Body of pancreas (tissue), 4 donors: ENCODE results near the gene LRP1. TPM values are rescaled to one million over a fixed set of nuclear protein-coding genes. Genes with fewer than 3 reads are reported as not detected.

ENCODE experiments used
- ATAC-seq: fragments of 150-250 bp; one replicate; pipeline ENCODE4 v1.9.1; 2016
- DNase-seq, 4 donors: peaks; one replicate each; pipeline ENCODE4 v3.0.0-alpha.2; 2019
- H3K27ac ChIP-seq, 4 donors: fragments of 200-600 bp; sonication (generic); 1 replicate in 3 of 4; 2 replicates in 1 of 4; pipeline versions ENCODE4 v1.5.1 to v1.6.1; 2016 to 2019; ENCODE audit warnings: mild to moderate bottlenecking in 1 of 4, mixed read lengths in 1 of 4, moderate library complexity in 1 of 4
- H3K27me3 ChIP-seq, 2 donors: fragments of 200-600 bp; sonication (generic); one replicate each; pipeline ENCODE4 v1.6.0; 2016; ENCODE audit warnings: mild to moderate bottlenecking in 1 of 2
- H3K36me3 ChIP-seq, 2 donors: fragments of 200-600 bp; sonication (generic); replicated peaks in 1 of 2; 2 replicates each; pipeline ENCODE4 v1.5.1; 2016; ENCODE audit warnings: low read depth in 2 of 2; ENCODE audit not compliant: insufficient read depth in 1 of 2
- H3K4me1 ChIP-seq: fragments of 200-600 bp; sonication (generic); one replicate; pipeline ENCODE4 v1.6.0; 2016
- H3K4me3 ChIP-seq, 2 donors: fragments of 200-600 bp; sonication (generic); 1 replicate in 1 of 2; 2 replicates in 1 of 2; pipeline ENCODE4 v1.5.1; 2016 to 2019
- H3K9me3 ChIP-seq, 3 donors: fragments of 200-600 bp; sonication (generic); 1 replicate in 2 of 3; 2 replicates in 1 of 3; pipeline ENCODE4 v1.5.1; 2016
- POLR2A ChIP-seq, 3 donors: fragments of 450-650 bp; IDR thresholded peaks; one replicate each; pipeline ENCODE4 v1.6.1; 2016; ENCODE audit warnings: antibody characterized with exemption in 3 of 3, mild to moderate bottlenecking in 2 of 3
- WGBS, 2 donors: methylation state at CpG; one replicate each; pipeline ENCODE4 v1.1.5; 2017; 5-methylcytosine and 5-hydroxymethylcytosine counted together
- intact Hi-C: fragments of 100-400 bp; cut with DNase I; formaldehyde crosslinking; loops from one replicate; pipeline ENCODE4 v1.15.1; 2023
- total RNA-seq, 2 donors: library from RNA; depleted of rRNA; stranded (reverse); fragments of >200 nt; gene quantifications; one replicate each; pipeline ENCODE4 v1.1.0, GENCODE V29; 2016
- TF ChIP-seq, protein P1 (sequence below), 7 experiments: fragments of 450-650 bp in 4 of 7; fragments of 200-600 bp in 3 of 7; sonication (generic) in 3 of 7; IDR thresholded peaks; one replicate each; pipeline ENCODE4 v1.5.1; 2016 to 2019; ENCODE audit warnings: antibody characterized with exemption in 7 of 7

Gene LRP1
- total RNA-seq, 2 donors from 2014 or later, result 61.2 to 162 TPM

DNA sequence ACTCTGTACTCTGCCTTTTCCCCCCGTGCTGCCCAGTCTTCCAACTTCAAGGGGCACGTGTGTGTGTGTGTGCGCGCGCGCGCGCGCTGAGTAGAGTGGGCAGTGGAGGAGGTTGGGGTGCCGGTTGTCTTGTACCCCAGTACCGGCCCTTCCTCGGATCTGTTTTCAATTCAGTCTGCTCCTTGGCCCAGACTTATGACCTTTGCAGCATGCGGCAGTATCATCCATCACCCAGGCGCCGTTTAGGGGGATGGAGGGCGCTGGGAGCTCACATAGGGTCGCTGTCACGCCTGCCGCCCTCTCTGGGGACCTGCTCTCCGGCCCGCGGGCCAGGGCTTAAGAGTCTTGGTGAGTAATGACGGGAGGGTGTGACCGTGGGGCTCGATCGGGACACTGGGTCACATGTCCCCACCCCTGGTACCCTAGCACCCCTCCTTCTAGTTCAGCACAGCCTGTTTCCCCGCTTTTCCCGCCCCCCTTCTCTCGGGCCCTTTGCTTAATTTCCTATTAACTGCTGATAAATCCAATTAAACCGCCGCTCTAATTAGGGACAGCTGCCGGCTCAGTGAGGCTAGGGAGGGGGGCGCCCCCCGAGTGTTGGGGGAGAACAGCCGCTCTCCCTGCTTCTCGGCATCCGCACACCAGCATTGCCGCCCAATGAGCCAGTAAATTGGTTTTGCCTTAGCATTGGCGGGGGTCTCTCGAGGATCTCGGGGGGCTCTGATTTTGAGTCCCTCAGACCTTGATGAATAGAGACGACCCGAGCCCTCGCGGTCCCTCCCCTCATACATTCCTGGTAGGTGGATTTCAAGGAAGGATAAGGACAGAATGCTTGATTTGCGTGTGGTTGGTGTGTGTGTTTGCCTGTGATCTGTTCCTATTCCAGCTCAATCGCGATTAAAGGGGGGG, 113.4 kb downstream of the LRP1 start:
- no peak overlapping the region for H3K4me3 ChIP-seq
- DNase-seq, result no peak

DNA sequence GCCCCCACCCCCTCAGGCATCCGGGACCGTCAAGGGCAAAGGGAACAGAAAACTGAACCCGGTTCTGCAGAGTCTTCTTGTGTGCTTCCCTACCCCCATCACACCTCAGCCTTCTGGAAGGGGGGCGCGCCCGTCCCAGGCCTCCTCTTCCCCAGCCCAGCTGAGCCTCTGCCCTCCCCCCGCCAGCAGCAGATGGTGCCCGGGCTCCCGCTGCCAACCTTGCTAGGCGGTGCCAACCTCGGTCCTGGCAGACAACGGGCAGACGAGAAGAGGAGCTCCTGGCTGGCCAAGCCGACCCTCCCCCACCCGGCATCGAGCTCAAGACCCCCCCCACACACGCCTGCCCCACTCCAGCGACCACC, 114.0 kb downstream of the LRP1 start:
- Histone ChIP-seq H3K27me3 (peaks cover 0 to 22% of the 10 kb centered on the region in 2 donors), H3K4me1 (peaks cover 61% of the 10 kb centered on the region), H3K27ac (peak overlapping the region in 1 of 4 donors; percentile 32), H3K36me3 (no peaks in the 10 kb centered on the region), H3K4me3 (no peak overlapping the region), H3K9me3 (no peaks in the 10 kb centered on the region)
- intact Hi-C loops, result no loop called here
- TF ChIP-seq, protein P1, sequence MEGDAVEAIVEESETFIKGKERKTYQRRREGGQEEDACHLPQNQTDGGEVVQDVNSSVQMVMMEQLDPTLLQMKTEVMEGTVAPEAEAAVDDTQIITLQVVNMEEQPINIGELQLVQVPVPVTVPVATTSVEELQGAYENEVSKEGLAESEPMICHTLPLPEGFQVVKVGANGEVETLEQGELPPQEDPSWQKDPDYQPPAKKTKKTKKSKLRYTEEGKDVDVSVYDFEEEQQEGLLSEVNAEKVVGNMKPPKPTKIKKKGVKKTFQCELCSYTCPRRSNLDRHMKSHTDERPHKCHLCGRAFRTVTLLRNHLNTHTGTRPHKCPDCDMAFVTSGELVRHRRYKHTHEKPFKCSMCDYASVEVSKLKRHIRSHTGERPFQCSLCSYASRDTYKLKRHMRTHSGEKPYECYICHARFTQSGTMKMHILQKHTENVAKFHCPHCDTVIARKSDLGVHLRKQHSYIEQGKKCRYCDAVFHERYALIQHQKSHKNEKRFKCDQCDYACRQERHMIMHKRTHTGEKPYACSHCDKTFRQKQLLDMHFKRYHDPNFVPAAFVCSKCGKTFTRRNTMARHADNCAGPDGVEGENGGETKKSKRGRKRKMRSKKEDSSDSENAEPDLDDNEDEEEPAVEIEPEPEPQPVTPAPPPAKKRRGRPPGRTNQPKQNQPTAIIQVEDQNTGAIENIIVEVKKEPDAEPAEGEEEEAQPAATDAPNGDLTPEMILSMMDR (IDR thresholded peaks at IDR 0.05), result no peak
- TF ChIP-seq POLR2A (IDR thresholded peaks at IDR 0.05), result no peak
- DNase-seq, result peak; percentile 54 to 76 (median 66)
- 0% methylated on average over 5 to 18 of the region's 18 CpGs for WGBS, 2 donors
- ATAC-seq, result no peak

More for the DNA sequence above, 113.4 kb downstream of the LRP1 start:
- 14 to 22% methylated on average over 29 to 46 of the region's 48 CpGs for WGBS, 2 donors
- peaks cover 0 to 22% of the 10 kb centered on the region in 2 donors for H3K27me3 ChIP-seq
- intact Hi-C loops, result no loop called here
- no peak for TF ChIP-seq POLR2A (IDR thresholded peaks at IDR 0.05)
- TF ChIP-seq, protein P1 (IDR thresholded peaks at IDR 0.05), result no peak
- no peaks in the 10 kb centered on the region for H3K9me3 ChIP-seq
- no peak overlapping the region for H3K27ac ChIP-seq
- H3K4me1 ChIP-seq, result peaks cover 61% of the 10 kb centered on the region
- ATAC-seq, result no peak
- no peaks in the 10 kb centered on the region for H3K36me3 ChIP-seq

GRCh38 chr12:57242691-57243454, 114.6 kb downstream of the LRP1 start:
- peaks cover 0 to 22% of the 10 kb centered on the region in 2 donors for H3K27me3 ChIP-seq
- H3K9me3 ChIP-seq, result no peaks in the 10 kb centered on the region
- H3K4me1 ChIP-seq, result peaks cover 58% of the 10 kb centered on the region
- DNase-seq (peak; percentile 58 to 74 (median 65)), ATAC-seq (peak; percentile 20)
- intact Hi-C loops, result no loop called here
- TF ChIP-seq POLR2A (IDR thresholded peaks at IDR 0.05), result no peak
- TF ChIP-seq, protein P1 (IDR thresholded peaks at IDR 0.05), result peak; percentile 43 to 56 (median 46)
- peak overlapping the region in 2 of 4 donors; percentile 3 to 32 for H3K27ac ChIP-seq
- 1 to 2% methylated on average over 16 to 45 of the region's 45 CpGs for WGBS, 2 donors
- no peaks in the 10 kb centered on the region for H3K36me3 ChIP-seq
- H3K4me3 ChIP-seq, result no peak overlapping the region

GRCh38 chr12:57243521-57244311, 115.4 kb downstream of the LRP1 start:
- ATAC-seq, result peak; percentile 57
- Histone ChIP-seq H3K4me3 (no peak overlapping the region), H3K4me1 (peaks cover 49% of the 10 kb centered on the region), H3K9me3 (no peaks in the 10 kb centered on the region), H3K36me3 (no peaks in the 10 kb centered on the region), H3K27me3 (peaks cover 0 to 22% of the 10 kb centered on the region in 2 donors), H3K27ac (peak overlapping the region in 1 of 4 donors; percentile 3)
- TF ChIP-seq, protein P1 (IDR thresholded peaks at IDR 0.05), result peak; percentile 64 to 81 (median 76)
- TF ChIP-seq POLR2A (IDR thresholded peaks at IDR 0.05), result no peak
- intact Hi-C loops, result loop anchor here (2.0 kb wide), 1 partner anchor 31 kb away; no protein-coding TSS in a partner anchor
- WGBS, 2 donors, result 6 to 8% methylated on average over 14 to 41 of the region's 41 CpGs
- peak; percentile 81 to 86 (median 84) for DNase-seq
